GM21786 (cell line): ENCODE measurements around the gene PCP4.

Experiments
- ATAC-seq: cut with Tn5 transposase; IDR thresholded peaks from one replicate; pipeline ENCODE4 v1.9.1; 2021; ENCODE audit not compliant: unreplicated experiment

Gene PCP4

GRCh38 chr21:39867198-39867650, at the start of gene PCP4:
Gene PCP4, plus strand, starts transcription at chr21:39867438. Its CDS starts 64 bp downstream, at chr21:39867502.
- ATAC-seq: no peak

DNA sequence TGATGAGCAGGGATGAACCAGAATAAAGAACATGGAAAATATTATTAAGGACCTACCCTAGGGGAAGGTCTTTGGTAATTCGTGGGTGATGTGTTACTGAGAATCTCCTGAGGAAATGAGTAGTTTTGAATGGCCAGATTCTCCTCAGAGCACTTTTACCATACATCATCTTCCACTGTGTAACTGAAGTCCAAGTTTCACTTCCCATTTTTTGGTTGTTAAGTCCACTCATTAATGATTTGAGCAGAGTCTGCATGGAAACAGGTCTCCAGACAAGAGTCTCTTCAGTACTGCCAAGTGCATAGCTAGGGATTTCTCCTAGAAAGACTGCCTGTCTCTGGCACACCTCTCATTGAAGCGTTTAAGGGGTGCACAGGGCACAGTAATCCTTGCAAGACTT, 48.7 kb upstream of the PCP4 start:
- no peak for ATAC-seq

GRCh38 chr21:39822042-39822441, 45.2 kb upstream of the PCP4 start:
- ATAC-seq: no peak

DNA sequence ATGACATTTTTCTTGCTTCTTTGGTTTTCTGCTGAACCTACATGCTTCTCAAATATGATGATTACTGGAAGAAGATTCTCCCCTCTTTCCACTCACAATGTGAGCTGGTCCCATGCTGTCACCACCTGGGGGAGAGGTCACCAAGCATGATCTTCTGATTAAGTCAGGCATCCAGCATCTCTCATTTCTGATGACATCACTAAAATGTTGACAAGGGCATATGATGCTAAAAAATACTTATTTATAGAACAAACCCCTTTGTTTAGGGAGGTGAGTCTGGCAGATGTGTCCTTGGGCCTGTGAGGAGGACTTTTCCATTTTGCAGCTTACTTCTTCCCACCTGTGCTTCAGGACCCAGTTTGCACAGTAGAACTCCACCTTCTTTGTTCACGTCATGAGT, 42.0 kb upstream of the PCP4 start:
- no peak for ATAC-seq

- ATAC-seq: no peak
These were observed 32.7 kb upstream of the PCP4 start for GRCh38 chr21:39834543-39834942.

DNA sequence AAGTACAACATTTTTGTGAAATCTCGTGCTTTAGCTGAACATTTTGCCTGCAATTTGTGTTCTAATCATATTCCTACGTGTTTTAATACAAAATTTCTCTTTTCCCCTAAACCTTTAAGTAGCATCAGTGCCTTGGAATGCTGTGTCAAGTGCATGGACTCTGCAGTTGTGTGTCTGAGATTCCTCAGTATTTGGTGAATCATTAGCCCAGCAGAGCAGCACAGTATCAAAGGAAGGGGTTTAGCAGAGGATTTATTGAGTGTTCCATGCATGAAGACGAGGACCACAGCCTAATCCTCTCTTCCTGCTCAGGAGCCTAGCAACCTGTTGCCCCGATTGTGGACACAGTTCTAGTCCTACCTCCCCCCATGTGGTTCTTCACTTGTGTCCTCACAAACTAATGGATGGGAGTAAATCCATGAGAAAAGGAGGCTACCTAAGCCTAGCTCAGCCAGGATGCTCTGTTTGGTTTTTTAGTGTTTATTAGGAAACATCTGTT, 29.3 kb upstream of the PCP4 start:
- ATAC-seq: no peak

DNA sequence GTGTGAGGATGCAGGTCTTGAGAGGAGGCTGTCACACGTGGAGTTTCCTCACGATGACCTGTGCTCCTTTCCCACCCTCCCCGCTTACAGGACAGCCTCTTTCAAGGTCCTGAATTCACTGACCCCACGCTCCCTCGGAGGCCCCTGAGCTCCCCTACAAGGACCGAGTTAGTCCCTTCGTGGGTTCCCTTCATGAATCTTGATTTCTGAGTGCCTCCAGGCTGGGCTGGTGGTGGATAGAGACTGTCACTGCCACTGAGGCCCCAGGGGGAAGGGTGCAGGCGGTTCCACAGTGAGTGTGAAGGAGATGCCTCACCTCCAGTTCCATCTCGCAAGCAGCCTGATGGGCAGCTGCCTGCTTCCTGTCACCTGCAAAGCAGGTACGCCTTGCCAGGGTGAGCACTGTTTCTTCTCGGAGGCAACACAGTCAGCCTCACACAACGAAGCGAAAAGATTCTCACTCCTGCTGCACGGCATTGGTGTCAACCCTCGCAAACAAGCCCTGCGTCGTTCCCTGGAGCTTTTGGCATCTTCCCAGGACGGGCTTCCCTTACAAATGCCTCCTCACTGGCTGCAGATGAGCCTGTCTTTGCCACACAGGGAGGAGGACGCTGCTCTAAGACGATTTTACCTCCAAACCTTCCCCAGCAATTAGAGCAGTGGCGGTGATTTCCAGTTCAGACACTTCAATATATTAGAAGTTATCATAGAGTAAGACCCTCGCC, 26.7 kb upstream of the PCP4 start:
- no peak for ATAC-seq

GRCh38 chr21:39842741-39843459, 24.3 kb upstream of the PCP4 start:
- ATAC-seq: no peak

- ATAC-seq: no peak
These were observed 23.8 kb upstream of the PCP4 start for GRCh38 chr21:39843483-39843882.

DNA sequence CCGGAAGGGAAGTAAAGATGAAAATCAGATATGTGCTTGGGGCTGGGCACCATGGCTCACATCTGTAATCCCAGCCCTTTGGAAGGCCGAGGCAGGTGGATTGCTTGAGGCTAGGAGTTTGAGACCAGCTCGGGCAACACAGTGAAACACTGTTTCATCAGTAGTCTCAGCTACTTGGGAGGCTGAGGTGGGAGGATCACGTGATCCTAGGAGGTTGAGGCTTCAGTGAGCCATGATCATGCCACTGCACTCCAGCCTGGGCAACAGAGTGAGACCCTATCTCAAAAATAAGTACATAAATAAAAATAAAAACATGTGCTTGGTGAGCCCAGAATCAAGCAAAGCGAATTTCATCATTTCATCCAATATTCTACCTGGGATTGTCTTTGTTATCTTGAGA, 23.3 kb upstream of the PCP4 start:
- ATAC-seq: no peak

GRCh38 chr21:39845571-39846130, 21.6 kb upstream of the PCP4 start:
- ATAC-seq: no peak

GRCh38 chr21:39847877-39848276, 19.4 kb upstream of the PCP4 start:
- no peak for ATAC-seq

- no peak for ATAC-seq
These were observed 18.1 kb upstream of the PCP4 start for GRCh38 chr21:39849014-39849655.

- no peak for ATAC-seq
These were observed 16.9 kb upstream of the PCP4 start for GRCh38 chr21:39850333-39850732.

GRCh38 chr21:39851002-39851618, 16.1 kb upstream of the PCP4 start:
- ATAC-seq: no peak

DNA sequence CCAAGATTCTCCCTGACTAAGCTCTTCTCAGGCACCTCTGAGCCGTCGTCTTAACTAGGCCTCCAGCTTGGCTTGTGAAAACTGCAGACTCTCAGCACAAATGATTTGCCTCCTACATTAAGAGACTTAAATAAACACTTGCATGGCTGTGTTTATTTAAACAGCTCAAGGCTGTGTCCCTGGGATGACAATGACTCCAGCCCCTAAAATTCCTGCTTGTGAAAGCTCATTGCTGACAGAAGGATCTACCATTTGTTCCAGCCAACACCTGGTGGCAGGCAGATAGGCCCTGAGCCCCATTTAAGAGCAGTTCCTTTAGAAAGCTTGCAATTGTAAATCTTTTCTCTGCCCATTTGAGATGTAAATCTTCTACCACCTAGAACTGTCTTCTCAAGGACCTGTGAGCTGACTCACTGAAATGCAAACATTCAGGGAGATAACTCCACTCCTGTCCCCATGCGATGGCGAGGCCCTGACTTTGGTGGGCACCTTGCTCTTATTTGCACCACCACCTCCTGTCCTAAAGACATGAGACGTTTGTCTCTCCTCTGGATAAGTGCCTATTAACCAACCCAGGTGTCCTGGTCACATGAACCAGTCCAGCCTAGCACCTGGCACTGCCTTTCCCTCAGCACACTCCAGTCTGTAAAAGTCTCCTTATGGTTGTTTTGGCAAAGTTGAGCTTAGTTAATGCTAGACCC, 15.1 kb upstream of the PCP4 start:
- ATAC-seq: no peak

- no peak for ATAC-seq
These were observed 14.3 kb upstream of the PCP4 start for GRCh38 chr21:39852726-39853500.

DNA sequence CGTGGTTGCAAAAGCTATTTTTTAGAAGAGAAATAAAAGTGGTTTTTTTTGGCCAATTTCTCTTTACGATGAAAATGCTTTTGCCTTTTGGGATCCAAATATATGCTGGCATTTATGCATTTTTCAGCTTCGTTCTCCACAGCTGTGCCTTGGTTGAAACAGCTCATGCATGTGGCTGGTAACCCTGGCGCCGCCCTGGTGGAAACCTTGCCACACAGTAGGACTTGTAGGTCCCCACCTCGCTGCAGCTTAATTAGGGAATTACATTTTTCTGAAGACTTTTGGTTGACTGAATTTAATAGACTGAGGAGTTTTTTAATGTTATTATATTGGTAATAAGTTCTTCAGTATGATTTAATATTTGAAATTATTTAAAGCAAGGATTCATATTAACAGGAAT, 12.7 kb upstream of the PCP4 start:
- ATAC-seq: no peak

DNA sequence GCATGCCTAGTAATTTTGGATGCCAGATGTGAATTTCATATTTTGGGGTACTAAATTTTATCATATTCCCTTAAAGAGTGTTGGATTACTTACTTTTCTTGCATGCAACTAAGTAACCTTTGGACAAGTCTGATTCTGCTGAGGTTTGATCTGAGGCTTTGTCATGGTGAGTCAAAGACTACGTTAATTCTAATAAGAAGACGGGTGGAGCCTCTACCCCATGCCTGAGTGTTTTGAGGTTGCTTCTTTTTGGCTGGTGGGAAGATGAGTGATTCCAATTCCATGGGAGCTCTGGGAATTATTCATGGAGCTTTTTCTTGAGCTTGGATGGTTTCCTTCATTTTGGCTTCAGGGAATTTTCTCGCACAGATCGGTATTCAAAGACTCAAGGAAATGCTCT, 11.6 kb upstream of the PCP4 start:
- no peak for ATAC-seq

DNA sequence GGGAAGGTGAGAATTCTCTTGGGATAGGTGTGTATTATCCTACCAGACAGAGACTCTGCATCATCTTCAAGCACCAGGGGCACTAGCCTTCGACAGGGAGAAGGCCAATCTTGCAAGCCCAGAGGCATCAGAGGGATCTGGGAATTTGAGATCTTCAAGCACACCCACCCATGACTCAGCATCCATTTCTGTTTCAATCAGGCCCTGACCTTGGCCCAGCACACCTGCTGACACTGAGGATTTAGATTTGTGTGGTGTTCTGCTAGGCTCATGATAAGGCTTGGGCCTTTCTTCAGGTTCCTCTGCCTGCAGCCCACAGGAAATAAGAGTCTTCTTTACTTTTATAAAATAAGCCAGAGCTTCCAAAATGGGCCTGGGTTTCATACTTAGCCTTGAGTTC, 6.6 kb upstream of the PCP4 start:
- ATAC-seq: no peak
